Choroid plexus epithelial cell (primary cell): ENCODE results near the gene TMED1.
"Not testable (repeated sequence)": the region's sequence is repeated elsewhere in the genome, so short reads cannot be mapped to it uniquely, and the experiment has no call there.

Experiments used
- DNase-seq: peaks from one replicate; pipeline ENCODE4 v3.0.0-alpha.2; 2010; ENCODE audit warnings: low read depth
- H3K4me3 ChIP-seq: 2 replicates; pipeline ENCODE4 v1.5.1; 2011; ENCODE audit warnings: low read depth, mild to moderate bottlenecking, control low read depth, low read length, moderate library complexity
- TF ChIP-seq, protein P1 (sequence below): conservative IDR thresholded peaks from 2 replicates; pipeline ENCODE4 v1.5.1; 2011; ENCODE audit warnings: low read depth, mild to moderate bottlenecking, control low read depth, inconsistent platforms, low read length, moderate library complexity

TMED1 gene

DNA sequence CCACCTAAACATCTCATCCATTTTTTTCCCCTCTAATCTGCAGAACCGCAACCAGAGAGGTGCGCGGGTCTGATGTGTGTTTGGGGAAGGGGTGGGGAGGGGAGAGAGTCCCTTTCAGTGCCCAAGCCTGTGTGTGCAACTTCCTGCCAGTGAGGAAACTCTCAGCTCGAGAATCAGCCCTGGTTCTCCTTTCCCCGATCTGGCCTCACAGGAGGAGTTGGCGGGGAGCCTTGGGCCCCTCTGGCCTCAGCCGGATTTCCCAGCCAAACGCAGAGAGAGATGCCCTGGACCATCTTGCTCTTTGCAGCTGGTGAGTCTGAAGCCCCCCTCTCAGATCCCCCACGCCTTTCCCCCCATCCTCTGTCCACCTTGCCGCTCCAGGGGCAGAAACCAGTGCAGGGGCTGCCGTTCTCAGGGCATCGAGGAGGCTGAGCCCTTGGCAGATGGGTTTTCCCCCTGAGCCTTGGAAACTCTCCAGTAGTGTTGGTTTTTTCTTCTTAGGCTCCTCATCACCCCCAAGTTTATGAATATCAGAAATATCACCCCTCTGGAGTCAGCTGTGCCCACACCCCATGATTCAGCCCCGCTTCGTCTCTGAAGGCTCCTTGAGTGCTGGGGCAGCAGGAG lies 12.3 kb upstream of the TMED1 start, which contains the start of gene C19orf38:
C19orf38 (plus strand) TSS at position 186 of the 627 bp plus-strand sequence; CDS start at position 280, 94 bp downstream.
- TF ChIP-seq, protein P1, sequence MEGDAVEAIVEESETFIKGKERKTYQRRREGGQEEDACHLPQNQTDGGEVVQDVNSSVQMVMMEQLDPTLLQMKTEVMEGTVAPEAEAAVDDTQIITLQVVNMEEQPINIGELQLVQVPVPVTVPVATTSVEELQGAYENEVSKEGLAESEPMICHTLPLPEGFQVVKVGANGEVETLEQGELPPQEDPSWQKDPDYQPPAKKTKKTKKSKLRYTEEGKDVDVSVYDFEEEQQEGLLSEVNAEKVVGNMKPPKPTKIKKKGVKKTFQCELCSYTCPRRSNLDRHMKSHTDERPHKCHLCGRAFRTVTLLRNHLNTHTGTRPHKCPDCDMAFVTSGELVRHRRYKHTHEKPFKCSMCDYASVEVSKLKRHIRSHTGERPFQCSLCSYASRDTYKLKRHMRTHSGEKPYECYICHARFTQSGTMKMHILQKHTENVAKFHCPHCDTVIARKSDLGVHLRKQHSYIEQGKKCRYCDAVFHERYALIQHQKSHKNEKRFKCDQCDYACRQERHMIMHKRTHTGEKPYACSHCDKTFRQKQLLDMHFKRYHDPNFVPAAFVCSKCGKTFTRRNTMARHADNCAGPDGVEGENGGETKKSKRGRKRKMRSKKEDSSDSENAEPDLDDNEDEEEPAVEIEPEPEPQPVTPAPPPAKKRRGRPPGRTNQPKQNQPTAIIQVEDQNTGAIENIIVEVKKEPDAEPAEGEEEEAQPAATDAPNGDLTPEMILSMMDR: no peak
- no peak for DNase-seq
- no peak within 1 kb of the TSS for H3K4me3 ChIP-seq

DNA sequence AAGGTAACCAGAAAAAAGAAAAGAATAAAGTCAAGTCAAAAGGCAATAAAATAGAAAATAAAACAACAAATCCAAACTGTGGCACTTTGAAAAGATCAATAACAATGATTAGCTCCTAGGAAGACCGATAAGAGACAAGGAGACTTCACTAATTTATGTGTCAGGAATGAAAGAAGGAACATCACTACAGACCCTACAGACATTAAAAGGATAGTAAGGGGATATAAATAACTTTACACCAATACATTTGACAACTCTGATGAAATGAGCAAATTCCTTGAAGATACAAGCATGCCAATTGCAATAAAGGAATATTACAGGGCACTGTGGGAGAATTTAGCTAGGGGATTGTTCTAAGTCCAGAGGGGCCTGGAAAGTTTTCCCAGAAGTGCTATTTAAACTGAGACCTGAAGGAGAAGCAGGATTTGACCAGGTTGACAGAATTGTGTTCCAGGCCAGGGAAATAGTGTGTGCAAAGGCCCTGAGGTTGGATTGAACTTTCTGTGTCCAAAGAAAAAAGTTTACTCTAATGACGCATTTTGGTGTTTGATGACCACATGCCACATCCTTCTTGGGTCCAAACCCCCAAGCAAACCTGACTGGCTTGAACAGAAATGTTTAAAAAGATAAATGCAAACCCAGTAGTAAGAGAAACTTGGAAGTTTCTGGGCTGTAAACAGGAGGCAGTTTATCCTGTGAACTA lies 10.6 kb upstream of the TMED1 start:
- H3K4me3 ChIP-seq: no peak overlapping the region
- TF ChIP-seq, protein P1: no peak
- DNase-seq: no peak

DNA sequence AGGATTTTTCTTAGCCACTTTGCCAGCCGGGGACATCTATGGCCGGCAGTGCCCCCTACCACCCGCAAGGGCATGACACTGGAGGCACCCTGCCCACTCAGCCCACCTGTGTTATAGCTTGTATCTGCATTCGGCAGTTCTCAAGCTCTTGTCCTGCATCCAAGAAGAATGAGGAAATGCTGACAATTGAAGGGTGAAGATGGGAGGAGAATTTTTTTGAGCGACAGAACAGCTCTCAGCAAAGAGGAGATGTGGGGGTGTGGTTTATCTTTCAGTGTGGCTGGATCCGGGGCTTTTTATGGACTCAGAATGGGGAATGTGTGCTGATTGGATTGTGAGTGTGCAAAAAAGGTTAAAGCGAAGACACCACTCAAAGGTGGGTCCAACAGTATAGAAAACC lies 6.8 kb upstream of the TMED1 start:
- no peak overlapping the region for H3K4me3 ChIP-seq
- TF ChIP-seq, protein P1: no peak

DNA sequence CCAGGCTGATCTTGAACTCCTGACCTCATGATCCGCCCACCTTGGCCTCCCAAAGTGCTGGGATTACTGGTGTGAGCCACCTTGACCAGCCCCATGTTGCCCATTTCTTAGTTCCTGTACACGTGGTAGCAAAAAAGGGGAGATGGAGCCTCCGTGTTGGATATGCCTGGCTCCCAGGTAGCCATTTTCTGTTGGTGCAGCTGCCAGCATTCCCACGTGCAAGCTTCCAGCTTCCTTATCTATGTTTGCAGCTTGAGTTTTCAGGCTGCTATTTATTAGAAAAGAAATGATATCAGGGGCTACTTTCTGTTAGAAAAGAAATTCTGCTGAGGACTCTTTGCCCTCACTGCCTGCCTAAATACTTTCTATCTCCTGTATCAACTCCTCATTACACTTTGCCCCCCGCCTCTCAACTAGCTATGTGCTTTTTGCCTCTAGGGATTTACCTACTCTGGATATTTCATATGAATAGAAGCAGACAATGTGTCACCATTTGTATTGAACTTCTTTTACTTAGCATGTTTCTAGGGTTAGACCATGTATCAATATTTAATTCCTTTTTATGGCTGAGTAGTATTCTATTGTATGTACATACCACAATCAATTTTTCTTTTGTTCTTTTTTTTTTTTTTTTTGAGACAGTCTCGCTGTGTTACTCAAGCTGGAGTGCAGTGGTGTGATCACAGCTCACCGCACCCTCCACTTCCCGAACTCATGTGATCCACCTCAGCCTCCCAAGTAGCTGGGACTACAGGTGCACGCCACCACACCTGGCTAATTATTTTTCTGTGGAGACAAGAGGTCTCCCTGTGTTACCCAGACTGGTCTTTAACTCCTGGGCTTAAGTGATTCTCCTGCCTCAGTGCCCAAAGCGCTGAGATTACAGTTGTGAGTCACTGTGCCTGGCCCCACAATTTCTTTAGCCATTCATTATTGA lies 3.4 kb upstream of the TMED1 start:
- no peak for DNase-seq
- TF ChIP-seq, protein P1: no peak
- H3K4me3 ChIP-seq: no peak overlapping the region

More for the DNA sequence above, 6.8 kb upstream of the TMED1 start:
- no peak for DNase-seq

DNA sequence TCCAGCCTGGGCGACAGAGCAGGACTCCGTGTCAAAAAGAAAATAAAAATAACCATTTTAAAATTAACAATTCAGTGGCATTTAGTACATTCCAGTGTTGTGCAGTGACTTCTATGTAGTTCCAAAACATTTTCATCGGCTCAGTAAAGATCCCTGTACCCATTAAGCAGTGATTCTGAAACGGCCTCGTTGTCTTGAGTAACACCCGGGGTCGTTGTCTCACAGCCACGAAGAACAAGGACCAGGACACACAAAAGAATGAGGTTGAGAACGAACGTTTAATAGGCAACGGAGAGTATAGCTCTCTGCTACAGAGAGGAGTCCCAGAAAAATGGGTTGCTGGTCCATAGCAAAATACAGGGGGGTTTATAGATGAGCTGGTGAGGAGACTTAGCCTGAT lies 2.4 kb upstream of the TMED1 start:
- TF ChIP-seq, protein P1: no peak
- no peak overlapping the region for H3K4me3 ChIP-seq
- no peak for DNase-seq

DNA sequence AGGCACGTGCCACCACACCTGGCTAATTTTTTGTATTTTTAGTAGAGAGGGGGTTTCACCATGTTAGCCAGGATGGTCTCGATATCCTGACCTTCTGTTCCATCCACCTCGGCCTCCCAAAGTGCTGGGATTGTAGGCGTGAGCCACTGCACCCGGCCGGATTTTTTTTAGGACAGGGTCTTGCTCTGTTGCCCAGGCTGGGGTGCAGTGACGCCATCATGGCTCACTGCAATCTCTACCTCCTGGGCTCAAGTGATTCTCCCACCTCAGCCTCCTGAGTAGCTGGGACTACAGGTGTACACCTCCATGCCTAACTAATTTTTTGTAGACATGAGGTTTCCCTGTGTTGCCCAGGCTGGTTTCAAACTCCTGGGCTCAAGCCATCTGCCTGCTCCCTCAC lies 1.6 kb upstream of the TMED1 start:
- DNase-seq, H3K4me3 ChIP-seq: not testable (repeated sequence)
